Prostate gland (tissue), 2 donors: ENCODE measurements around the gene ANTKMT.

Experiments used
- POLR2AphosphoS5 ChIP-seq: sonication (generic); formaldehyde crosslinking; IDR thresholded peaks from one replicate; pipeline ENCODE4 v1.6.1; 2017; ENCODE audit warnings: antibody characterized with exemption
- TF ChIP-seq, protein P1 (sequence below), 4 experiments: fragments of 200-600 bp in 2 of 4; fragments of 450-650 bp in 2 of 4; sonication (generic) in 2 of 4; IDR thresholded peaks; 1 replicate in 3 of 4; 2 replicates in 1 of 4; pipeline ENCODE4 v1.5.1; 2016 to 2019; ENCODE audit warnings: antibody characterized with exemption in 4 of 4, mild to moderate bottlenecking in 2 of 4, moderate library complexity in 2 of 4

DNA sequence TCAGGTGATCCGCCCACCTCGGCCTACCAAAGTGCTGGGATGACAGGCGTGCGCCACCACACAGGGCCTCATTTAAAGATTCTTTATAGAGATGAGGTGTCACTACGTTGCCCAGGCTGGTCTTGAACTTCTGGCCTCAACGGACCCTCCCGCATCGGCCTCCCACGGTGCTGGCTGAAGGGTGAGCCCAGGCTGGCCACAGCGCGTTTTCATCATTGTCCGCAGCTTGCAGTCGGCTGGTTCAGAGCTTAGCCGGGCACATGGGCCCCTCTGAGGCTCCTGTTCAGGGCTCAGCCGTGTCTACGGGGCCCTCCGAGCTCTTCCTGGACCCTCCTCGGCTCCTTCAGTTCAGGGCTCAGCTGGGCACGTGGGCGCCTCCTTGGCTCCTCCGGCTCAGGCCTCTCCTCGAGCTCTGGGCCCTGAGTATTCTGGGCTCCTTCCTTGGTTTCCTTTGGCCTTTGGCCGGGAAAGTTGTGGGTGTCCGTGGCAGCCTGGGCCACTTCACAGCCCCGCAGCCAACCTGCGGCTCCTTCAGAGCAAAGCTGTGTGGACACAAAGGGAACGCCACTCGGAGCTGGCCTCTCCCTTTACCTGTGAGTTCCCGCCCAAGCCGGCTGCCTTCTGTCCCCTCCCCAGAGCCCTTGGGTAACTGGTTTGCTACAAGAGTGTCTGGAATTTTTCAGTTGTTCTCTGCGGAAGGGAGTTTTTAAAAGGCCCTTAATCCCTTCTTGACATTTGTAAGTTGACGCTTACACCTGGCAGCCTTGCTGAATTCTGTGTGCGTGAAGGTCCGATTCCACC is 38.4 kb downstream of the ANTKMT start:
- no peak for TF ChIP-seq POLR2AphosphoS5
- TF ChIP-seq, protein P1, sequence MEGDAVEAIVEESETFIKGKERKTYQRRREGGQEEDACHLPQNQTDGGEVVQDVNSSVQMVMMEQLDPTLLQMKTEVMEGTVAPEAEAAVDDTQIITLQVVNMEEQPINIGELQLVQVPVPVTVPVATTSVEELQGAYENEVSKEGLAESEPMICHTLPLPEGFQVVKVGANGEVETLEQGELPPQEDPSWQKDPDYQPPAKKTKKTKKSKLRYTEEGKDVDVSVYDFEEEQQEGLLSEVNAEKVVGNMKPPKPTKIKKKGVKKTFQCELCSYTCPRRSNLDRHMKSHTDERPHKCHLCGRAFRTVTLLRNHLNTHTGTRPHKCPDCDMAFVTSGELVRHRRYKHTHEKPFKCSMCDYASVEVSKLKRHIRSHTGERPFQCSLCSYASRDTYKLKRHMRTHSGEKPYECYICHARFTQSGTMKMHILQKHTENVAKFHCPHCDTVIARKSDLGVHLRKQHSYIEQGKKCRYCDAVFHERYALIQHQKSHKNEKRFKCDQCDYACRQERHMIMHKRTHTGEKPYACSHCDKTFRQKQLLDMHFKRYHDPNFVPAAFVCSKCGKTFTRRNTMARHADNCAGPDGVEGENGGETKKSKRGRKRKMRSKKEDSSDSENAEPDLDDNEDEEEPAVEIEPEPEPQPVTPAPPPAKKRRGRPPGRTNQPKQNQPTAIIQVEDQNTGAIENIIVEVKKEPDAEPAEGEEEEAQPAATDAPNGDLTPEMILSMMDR (IDR thresholded peaks at IDR 0.05), result no peak
